ENCODE data around the gene TNFAIP8.

DNA sequence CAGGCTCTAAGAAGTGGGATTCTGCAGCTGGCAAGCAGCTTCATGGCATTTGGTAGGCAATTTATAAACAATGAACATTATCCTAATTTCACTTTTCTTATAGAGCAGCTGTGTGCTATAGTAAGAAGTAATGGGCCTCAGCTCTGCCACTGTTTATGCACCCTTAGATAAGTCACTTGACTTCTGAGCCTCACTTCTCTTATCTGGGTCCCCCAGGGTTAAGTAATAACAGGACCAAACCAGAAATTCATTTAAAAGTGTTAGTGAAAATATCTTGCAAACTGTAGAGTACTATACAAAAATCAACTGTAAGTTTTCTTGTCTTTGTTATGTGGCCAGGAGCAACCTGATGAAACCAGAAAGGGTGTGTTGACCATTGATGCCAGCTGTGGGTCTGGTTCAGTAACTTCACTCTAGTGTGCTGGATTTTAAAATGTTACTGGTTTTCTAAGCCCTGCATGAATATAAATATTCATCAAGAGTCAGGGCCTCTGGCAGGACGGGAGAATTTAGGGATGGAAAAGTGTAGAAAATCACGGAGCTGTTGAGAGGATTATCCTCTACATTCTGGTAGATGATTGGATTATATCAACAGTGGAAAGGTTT lies 24.2 kb downstream of the TNFAIP8 start:
- no peak for TF ChIP-seq EZH2 (IDR thresholded peaks at IDR 0.05; ENCODE audit: low read length, missing control alignments)
- TF ChIP-seq, protein P1, sequence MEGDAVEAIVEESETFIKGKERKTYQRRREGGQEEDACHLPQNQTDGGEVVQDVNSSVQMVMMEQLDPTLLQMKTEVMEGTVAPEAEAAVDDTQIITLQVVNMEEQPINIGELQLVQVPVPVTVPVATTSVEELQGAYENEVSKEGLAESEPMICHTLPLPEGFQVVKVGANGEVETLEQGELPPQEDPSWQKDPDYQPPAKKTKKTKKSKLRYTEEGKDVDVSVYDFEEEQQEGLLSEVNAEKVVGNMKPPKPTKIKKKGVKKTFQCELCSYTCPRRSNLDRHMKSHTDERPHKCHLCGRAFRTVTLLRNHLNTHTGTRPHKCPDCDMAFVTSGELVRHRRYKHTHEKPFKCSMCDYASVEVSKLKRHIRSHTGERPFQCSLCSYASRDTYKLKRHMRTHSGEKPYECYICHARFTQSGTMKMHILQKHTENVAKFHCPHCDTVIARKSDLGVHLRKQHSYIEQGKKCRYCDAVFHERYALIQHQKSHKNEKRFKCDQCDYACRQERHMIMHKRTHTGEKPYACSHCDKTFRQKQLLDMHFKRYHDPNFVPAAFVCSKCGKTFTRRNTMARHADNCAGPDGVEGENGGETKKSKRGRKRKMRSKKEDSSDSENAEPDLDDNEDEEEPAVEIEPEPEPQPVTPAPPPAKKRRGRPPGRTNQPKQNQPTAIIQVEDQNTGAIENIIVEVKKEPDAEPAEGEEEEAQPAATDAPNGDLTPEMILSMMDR (conservative IDR thresholded peaks at IDR 0.05 in 1 of 2, IDR thresholded peaks at IDR 0.05 in 1 of 2; ENCODE audit: low read depth in 1 of 2, low read length in 2 of 2): no peak
